ENCODE results near the gene LTBR.

Gene LTBR

GRCh38 chr12:6423267-6424007, 39.5 kb downstream of the LTBR start (continued):
- TF ChIP-seq BCL6B (tag by site-specific recombination; IDR thresholded peaks at IDR 0.05) = no peak
- TF ChIP-seq ZNF626 (tag by site-specific recombination; IDR thresholded peaks at IDR 0.05) = no peak
- peak; percentile 56; the same call in 1 of the 2 replicates for TF ChIP-seq SP7 (tag by site-specific recombination; IDR thresholded peaks at IDR 0.05)
- TF ChIP-seq ZNF146 (tag by site-specific recombination; IDR thresholded peaks at IDR 0.05) = peak; percentile 90
- no peak for TF ChIP-seq ZNF488 (tag by site-specific recombination; IDR thresholded peaks at IDR 0.05)
- TF ChIP-seq KLF1 (tag by site-specific recombination; IDR thresholded peaks at IDR 0.05) = no peak
- TF ChIP-seq PRDM2 (tag by site-specific recombination; IDR thresholded peaks at IDR 0.05; ENCODE audit: borderline replicate concordance) = no peak
- no peak for TF ChIP-seq GLI2 (tag by site-specific recombination; IDR thresholded peaks at IDR 0.05; ENCODE audit: borderline replicate concordance, low read depth)
- TF ChIP-seq MYNN (tag by site-specific recombination; IDR thresholded peaks at IDR 0.05; ENCODE audit: borderline replicate concordance) = peak; percentile 90
- no peak for TF ChIP-seq ZNF302 (tag by site-specific recombination; IDR thresholded peaks at IDR 0.05; ENCODE audit: low read depth)
- TF ChIP-seq, protein P1, sequence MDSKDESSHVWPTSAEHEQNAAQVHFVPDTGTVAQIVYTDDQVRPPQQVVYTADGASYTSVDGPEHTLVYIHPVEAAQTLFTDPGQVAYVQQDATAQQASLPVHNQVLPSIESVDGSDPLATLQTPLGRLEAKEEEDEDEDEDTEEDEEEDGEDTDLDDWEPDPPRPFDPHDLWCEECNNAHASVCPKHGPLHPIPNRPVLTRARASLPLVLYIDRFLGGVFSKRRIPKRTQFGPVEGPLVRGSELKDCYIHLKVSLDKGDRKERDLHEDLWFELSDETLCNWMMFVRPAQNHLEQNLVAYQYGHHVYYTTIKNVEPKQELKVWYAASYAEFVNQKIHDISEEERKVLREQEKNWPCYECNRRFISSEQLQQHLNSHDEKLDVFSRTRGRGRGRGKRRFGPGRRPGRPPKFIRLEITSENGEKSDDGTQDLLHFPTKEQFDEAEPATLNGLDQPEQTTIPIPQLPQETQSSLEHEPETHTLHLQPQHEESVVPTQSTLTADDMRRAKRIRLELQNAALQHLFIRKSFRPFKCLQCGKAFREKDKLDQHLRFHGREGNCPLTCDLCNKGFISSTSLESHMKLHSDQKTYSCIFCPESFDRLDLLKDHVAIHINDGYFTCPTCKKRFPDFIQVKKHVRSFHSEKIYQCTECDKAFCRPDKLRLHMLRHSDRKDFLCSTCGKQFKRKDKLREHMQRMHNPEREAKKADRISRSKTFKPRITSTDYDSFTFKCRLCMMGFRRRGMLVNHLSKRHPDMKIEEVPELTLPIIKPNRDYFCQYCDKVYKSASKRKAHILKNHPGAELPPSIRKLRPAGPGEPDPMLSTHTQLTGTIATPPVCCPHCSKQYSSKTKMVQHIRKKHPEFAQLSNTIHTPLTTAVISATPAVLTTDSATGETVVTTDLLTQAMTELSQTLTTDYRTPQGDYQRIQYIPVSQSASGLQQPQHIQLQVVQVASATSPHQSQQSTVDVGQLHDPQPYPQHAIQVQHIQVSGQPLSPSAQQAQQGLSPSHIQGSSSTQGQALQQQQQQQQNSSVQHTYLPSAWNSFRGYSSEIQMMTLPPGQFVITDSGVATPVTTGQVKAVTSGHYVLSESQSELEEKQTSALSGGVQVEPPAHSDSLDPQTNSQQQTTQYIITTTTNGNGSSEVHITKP (tag by site-specific recombination; IDR thresholded peaks at IDR 0.05) = no peak
- peak; percentile 47 for TF ChIP-seq ZBTB17 (tag by site-specific recombination; IDR thresholded peaks at IDR 0.05)
- TF ChIP-seq ZNF18 (tag by site-specific recombination; IDR thresholded peaks at IDR 0.05) = peak; percentile 57; the same call in 1 of the 2 replicates
- TF ChIP-seq ZNF48 (tag by site-specific recombination; IDR thresholded peaks at IDR 0.05) = no peak
- no peak for TF ChIP-seq OSR2 (tag by site-specific recombination; IDR thresholded peaks at IDR 0.05)
- no peak for TF ChIP-seq ZNF785 (tag by site-specific recombination; IDR thresholded peaks at IDR 0.05)
- no peak for TF ChIP-seq KLF10 (tag by site-specific recombination; IDR thresholded peaks at IDR 0.05)
- no peak for TF ChIP-seq SP3 (tag by site-specific recombination; IDR thresholded peaks at IDR 0.05)
- TF ChIP-seq HOXA7 (CRISPR knock-in tag; IDR thresholded peaks at IDR 0.05; ENCODE audit: borderline replicate concordance) = no peak
- no peak for TF ChIP-seq PRDM6 (tag by site-specific recombination; IDR thresholded peaks at IDR 0.05)
- TF ChIP-seq EGR2 (tag by site-specific recombination; IDR thresholded peaks at IDR 0.05; ENCODE audit: low read depth) = no peak
- TF ChIP-seq ZNF843 (tag by site-specific recombination; IDR thresholded peaks at IDR 0.05) = no peak
- no peak for TF ChIP-seq YY2 (tag by site-specific recombination; IDR thresholded peaks at IDR 0.05)
- no peak for TF ChIP-seq FEZF1 (tag by site-specific recombination; IDR thresholded peaks at IDR 0.05)
- no peak for TF ChIP-seq ZNF138 (tag by site-specific recombination; IDR thresholded peaks at IDR 0.05; ENCODE audit: borderline replicate concordance)
